ENCODE results near the gene KCNMA1.

- TF ChIP-seq EP300 (conservative IDR thresholded peaks at IDR 0.05; ENCODE audit: poor library complexity, severe bottlenecking) (no peak), MXI1 (conservative IDR thresholded peaks at IDR 0.05; ENCODE audit: poor library complexity, severe bottlenecking) (no peak), EZH2 (IDR thresholded peaks at IDR 0.05; ENCODE audit: borderline replicate concordance, insufficient read depth, low read length, poor library complexity, severe bottlenecking) (no peak), CTCF (IDR thresholded peaks at IDR 0.05; ENCODE audit: poor library complexity, severe bottlenecking) (no peak), RAD21 (conservative IDR thresholded peaks at IDR 0.05) (no peak), SMC3 (conservative IDR thresholded peaks at IDR 0.05; ENCODE audit: poor library complexity) (no peak)
Observed at GRCh38 chr10:77106676-77107075, 530.9 kb downstream of the KCNMA1 start.

Data from neural cell (in vitro differentiated cells).